HG02938 (cell line): ENCODE results near the gene NOTCH2.
"Not testable (repeated sequence)": the region's sequence is repeated elsewhere in the genome, so short reads cannot be mapped to it uniquely, and the experiment has no call there.

Source experiments
- ATAC-seq: cut with Tn5 transposase; IDR thresholded peaks from one replicate; pipeline ENCODE4 v1.9.1; 2021; ENCODE audit warnings: mild to moderate bottlenecking, moderate library complexity; ENCODE audit not compliant: unreplicated experiment

NOTCH2 gene

DNA sequence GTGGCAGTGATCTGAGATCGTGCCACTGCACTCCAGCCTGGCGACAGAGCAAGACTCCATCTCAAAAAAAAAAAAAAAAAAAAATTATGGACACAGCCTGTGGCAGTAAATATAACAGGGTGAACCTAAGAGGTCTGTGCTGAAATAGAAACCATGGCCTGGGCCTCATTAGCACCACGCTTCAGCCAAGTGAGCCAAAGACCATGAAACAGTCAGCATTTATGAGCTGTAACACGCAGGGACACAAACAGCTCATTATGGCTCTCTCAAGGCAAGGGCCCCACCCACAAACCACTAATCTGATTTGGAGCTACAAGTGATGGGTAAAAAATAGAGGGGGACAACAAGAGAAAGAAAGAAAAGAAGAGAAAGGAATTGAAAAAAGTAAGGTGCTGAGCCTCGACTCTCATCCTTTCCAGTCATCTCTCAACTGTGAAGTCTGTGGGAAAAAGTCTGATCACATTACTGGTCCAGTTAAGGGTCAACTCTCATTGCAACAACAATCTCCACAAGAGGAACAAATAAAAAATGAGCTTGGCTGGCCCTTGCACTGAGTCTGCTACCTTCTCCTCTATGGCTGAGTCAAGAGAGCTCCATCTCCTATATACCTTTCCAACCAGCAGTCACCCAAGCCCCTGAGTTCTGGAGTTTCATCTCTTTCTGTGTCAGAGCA, 93.7 kb downstream of the NOTCH2 start:
- ATAC-seq, result not testable (repeated sequence)

DNA sequence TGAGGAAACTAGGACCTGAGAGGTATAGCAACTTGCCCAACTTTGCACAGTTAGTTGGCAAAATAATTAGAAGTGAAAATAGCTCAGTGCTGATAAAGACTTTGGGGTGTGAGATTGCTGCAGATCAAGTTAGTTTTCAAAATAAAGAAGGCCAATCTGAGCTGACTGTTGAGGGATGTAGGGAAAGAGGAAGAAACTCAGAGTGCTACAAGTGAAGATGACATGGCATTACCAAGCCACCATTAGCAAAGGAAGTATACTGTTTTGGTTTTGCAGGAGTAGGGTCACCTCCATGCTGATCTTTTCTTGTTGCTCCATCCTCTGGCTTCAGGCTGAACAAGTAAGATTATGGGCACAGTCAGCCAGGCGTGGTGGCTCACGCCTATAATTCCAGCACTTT, 94.5 kb downstream of the NOTCH2 start:
- no peak for ATAC-seq

DNA sequence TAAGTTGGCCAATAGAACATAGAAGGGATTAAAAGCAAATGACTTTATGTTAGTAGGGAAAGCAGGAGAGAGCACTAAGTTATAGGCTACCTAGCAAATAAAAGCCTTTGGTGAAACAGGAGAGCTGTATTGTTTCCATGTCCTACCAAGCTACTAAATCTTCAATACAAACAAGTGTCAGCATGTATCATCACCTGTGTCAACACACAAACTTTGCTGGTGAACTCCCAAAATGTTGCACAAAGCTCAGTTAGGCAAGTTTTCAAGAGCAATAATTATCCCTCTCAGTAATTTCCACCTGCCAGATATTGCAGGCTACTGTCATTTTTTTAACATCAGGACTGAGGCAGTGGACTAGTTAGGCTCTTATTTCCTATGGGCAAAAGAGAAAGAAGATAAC, 95.4 kb downstream of the NOTCH2 start:
- ATAC-seq, result no peak

DNA sequence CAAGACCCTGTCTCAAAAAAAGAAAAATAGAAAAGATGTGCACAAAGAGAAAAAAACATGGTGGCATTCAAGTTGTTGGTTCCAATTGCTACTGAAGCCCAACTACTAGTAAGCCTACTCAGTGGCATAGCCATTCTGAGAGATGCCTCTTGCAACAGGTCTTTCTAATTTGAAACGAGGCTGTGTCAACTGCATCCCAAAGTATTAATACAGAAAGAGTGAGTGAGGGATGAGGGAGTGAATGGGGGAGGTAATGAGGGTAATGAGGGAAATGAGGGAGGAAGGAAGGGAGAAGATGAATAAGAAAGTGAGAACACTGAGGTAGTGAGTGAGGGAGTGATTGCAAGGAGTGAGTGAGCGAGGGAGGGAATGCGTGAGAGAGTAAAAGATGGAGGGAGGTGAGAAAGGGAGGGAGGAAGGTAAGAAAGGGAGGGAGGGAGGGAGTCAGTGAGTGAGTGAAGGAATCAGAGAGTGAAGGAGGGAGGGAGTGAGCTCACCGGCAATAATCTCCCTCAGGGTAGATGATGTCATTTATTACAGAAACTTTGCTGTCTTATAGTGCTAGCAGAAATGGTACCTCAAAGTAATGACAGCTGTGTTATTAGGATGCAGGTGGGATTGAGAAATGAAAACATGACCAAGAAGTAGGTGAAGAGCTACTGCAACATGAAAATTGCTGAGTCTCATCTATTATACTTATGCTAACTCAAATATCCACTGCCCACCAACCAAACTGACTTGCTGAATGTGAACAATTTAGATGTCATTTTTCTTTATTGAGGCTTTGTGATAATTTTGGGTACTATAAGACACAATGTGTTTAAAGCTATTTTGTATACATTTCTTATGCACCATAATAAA, 97.5 kb downstream of the NOTCH2 start:
- ATAC-seq, result no peak

DNA sequence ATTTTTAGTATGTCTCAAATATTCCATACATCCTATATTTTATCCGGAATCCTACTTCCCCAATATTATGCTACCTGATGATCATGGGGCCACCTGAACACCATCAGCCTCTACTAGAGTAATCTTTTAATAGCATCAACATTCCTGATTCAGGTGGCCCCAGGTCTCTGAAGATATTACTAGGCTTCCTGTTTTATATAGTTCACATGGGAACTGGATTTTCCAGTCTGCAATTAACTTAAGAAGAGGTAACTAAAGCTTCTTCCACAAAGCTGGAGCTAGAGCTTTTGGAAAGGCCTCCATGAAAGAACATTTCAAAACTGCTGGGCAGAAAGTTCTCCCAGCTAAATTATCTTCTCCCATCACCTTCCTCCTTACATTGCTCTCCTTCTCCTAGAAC, 100.9 kb downstream of the NOTCH2 start:
- ATAC-seq, result no peak

DNA sequence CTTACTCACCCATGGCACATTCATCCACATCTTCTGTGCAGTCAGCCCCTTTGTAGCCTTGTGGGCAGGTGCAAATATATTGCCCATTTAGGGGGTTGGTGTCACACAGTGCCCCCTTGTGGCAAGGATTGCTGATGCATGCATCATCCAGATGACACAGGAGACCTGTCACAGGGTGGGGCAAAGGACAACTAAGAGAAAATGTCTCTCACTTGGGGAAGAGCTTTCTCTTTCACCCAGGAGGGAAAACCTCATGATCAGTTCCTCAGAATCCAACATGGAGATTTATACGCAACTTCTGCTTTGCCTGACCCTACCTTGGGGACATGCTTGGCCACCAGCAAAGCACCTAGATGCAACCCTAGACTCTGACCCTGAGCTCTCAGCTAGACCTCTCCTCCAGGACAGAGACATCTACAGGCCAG, 101.4 kb downstream of the NOTCH2 start:
- ATAC-seq, result no peak

DNA sequence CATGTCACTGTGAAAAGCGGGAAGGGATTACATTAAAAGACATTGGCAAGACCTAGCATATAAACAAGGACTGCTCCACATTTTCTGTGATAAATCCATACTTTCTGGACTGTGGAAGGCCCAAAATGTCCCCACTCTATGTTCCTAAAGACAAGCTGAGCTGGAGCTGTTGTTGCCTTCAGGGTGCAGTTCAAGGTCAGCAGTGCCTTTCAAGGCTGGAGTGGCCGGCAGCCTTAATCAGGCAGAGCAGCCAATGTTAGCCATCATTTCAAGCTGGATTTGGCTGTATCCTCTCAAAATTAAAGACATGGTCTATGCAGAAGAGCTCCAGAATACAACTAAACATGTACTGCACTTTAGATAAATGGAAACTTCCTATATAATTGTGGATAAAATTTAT, 102.8 kb downstream of the NOTCH2 start:
- no peak for ATAC-seq

DNA sequence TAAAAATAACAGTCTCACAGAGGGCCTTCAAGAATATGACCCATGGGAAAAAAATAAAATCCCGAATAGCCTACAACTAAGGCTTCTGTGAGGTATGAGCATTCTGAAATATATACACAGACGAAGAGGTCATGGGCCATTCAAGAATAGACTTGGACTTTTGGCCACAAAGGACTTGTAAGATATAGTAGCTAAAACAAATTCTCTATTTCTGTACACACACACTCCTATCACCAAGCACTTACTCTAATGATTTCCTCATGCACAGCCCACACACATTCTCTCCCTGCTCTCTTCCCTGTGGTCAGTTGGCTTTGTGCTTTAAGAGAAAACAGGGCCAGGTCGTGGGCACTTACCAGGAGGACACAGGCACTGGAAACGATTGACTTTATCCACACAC, 103.4 kb downstream of the NOTCH2 start:
- no peak for ATAC-seq

DNA sequence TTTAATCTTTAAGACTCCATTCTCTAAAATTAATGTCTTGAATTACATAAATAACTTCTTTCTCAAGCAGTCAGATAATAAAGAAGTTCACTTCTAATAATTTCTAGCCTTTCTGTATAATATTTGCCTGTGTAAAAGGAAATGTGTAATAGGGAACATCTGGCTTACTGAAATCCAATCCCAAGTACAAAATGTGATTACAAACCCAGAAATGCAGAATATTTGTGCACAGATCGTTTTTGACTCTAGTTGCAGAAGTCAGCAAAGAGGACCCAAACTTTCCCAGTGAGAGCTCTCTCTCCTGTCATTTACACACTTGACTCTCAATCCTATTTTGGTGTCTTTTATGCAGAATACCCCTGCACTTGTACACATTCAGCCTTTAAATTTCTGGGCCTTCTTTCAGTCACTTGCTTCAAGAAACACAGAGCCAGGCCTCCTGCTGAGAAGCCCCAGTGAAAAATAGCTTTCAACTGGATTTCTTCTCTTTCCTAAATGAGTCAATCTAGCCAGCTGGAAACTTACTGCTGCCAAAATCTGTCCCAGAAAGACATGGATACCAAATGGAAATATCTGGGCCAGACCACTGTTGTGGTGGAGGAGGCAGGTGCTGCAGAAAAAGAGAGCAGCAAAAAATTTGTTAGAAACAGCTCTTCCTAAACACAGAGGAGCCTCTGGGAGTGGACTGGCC, 104.6 kb downstream of the NOTCH2 start:
- ATAC-seq, result no peak

DNA sequence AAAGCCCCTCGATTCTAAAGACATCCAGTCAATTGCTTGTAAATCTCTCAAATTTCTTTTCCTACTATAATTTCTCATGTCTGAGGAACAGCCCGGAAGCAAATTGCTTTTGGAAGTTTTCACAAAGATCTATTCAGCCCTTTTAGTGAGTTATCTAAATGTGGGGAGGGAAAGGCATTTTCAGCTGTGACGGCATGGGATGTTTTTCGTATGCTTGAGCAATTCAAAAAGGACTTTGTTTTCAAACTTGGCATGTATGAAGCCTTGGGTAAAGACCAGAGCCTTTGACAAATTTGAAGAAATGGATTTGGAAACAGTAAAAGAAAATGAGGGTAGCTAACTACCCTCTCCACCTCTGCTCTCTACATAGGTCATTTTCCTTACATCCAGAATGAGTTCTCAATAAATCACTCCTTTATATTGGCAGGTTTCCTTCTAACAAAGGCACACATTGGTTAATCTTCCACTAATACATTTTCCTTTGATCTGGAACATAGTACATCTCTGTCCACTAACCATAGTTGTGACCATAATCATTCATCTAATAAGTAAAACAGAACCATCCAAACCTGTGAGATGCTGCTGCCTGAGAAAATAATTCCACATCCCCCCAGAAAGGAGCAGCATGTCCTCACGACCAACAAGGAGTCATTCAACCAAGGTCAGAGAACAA, 107.0 kb downstream of the NOTCH2 start:
- no peak for ATAC-seq

DNA sequence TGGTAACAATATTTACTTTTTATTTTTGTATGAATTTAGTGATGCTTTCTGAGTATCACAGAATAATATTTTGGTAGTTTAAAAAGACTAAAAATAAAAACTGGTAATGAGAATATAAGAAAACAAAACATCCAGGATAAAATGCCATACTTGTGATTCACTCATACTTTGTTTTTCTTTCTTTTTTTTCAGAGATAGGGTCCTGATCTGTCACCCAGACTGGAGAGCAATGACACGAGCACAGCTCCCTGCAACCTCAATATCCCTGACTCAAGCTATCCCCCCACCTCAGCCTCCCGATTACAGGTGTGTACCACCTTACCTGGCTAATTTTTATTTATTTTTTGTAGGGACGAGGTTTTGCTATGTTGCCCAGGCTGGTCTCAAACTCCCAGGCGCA, 109.0 kb downstream of the NOTCH2 start:
- no peak for ATAC-seq

DNA sequence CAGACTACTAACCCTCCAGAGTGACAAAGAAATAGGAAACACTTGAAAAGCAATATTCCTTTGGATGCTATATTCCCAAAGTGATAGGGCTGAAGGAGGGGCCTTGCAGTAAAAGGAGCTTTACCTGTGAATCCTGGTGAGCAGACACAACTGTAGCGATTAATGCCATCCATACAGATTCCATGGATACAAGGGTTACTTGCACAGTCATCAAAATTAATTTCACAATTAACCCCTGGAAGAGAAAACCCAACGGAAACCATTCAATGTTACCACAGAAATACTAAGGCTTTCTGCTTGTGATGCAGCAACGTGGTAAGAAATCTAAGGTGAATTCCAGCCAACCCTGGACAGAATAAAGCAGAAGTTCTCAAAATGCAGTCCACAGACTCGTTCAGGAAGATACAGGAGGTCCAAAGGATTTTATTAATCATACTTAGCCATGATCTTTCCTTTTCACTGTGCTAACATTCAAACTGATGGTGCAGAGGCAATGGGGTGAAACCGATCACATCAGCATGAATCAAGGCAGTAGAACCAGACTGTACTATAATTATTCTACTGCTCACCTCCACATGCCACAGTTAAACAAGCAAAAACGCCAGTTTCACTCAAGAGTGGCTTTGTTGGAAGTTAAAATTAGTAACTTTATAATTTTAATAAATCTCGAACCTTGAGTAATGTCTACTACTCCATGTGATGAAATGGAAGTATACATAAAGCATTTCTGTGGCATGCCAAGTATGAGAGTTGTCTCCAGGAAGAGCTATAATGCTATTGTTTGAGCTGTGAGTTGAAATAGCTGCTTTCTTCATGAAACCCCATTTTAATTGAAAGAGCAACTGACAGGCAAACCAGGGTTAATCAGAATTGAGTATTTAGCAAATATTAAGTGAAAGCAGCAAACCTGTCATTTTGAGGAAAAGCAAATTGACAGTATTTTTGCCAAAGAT, 109.9 kb downstream of the NOTCH2 start:
- no peak for ATAC-seq

DNA sequence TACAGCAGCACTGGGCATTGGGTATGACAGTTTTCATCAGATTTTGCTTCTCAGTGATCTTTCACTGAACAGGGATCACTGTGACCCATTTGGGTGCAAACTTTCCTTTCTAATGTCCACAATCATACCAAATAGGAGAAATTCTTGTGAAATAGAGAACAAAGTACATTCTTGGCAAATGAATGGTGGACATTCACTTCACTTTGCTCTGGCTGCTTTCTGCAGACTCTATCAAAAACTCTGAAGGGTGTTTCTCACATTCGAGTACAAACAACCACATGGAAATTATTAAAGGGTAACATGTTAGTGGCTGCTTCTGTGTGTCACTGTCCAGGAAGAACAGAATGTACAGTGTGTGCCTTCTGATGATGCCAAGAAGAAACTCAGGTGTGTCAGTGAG, 111.2 kb downstream of the NOTCH2 start:
- no peak for ATAC-seq

DNA sequence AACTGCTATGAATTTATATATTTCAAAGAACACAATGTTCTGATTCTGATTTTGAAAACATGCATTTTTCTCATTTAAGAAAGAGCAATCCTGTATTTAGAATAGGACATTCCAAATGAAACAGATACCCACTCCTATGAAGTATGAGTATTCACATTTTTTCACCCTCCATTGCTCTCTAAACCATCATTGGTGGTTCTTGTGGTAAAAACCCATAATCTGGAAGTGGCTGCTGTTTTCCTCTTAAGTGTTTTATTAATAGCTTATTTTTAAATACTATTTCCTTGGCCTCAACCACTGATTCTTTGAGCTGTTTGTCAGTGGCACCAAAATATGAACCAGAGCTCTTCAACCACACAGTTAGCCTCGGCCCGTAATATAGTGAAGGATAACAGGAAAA, 113.2 kb downstream of the NOTCH2 start:
- no peak for ATAC-seq

DNA sequence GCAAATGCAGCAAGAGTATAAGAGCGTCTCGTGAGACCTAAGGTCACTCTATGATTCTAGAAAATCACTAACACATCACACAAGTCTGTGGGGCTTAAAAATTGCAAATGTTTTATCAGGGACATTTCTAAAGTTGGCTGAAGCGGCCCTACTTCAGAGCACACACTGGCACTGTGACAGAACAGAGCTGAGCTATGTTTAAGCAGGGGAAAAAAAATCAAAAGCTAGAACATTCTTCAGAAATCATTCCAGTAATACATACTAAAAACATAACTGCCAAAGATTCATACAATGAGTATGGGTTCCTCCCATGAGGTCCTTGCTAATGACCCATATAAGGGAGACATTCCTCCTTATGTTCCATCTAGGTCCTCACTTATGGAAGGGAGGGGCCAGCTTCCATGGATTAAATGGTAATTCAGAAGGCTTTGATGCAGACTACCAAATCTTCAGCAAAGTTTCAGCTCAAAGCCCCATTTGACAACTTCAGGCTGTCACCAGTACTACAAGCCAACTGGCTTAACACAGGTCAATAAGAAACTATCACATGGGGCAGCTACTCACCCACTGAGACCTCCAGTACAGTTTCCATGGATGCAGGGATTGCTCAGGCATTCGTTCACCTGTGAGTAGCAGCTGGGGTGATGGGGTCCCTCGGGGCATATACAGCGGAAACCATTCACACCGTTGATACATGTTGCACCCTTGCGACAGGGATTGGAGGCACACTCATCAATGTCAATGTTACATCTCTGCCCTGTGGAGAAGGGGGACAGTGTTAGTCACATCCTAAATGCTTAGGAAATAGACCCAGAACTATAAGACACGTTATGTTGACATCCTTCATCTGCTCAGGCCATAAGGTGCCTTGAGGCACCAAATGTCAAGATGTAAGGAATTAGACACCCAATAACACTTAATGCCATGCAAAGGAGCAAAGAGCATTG, 114.7 kb downstream of the NOTCH2 start:
- ATAC-seq, result no peak

DNA sequence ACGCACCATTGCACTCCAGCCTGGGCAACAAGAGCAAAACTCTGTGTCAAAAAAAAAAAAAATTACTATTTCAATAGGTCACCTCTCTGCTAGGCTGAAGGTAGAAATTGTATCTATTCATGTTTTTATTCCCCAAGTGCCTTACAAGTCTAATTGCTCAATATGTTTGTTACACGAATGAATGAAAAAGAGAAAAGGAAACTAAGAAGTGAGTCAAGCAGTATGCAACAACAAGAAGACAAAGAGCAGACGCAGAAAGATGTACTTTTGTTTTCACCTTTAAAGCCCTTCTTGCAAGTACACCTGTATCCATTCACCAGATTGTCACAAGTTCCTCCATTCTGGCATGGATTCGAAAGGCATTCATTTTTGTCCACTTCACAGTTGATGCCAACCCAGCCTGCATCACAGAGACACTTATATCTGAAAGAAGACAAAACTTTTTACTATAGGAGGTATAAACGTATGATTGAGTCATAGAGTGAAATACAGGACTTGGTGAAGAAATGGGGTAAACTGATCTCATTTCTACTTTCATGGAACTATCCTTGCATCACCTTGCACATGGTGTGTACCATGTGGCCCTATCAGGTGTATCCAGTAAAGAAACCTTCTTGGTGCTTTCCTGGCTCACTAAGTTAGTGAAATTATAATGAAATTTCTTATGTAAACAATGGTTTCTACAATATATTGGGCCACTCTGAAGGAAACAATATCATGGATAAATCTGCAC, 116.0 kb downstream of the NOTCH2 start:
- ATAC-seq, result no peak

DNA sequence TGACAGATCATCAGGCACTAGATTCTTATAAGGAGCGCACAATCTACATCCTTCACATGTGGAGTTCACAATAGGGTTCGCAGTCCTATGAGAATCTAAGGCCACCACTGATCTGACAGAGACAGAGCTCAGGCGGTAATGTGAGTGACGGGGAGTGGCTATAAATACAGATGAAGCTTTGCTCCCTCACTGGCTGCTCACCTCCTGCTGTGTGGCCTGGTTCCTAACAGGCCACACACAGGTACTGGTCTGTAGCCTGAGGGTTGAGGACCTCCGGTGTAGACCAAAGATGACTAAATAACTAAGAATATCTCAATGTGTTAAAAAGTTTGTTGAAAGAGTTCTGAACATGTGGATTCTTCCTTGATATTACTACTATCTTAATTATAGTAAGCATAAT, 117.0 kb downstream of the NOTCH2 start:
- ATAC-seq, result no peak
